Measurements from ENCODE around the gene SPHK1.

SPHK1 gene

DNA sequence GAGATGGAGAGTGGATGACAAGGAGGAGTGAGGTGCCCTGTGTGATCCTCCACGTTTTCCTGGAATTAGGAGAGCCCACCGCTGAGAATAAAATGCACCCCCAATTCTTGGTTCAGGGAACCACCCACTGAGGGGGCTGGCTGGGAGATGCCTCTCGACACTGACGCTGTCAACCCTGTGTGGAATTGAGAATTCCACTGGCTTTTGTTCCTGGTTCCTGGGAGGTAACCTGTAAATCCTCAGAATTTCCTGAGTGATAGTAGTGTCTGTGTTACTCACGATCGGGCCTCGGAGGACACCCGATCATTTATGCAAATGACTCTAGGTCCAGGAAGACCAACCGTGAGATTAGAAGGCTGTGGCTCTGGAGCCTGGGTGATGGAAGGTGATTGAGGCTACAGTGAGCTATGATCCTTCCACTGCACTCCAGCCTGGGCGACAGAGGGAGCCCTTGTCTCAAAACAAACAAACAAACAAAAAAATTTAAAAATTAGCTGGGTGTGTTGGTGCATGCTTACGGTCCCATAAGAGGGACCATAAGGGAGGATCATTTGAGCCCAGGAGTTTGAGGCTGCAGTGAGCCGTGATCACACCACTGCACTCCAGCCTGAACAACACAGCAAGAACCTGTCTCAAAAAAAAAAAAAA lies 19.0 kb upstream of the SPHK1 start:
- H3K4me3 ChIP-seq (ENCODE audit: low read depth, low read length), result no peak overlapping the region
- no peaks in the 10 kb centered on the region for H3K27me3 ChIP-seq (ENCODE audit: control insufficient read depth, insufficient read depth, low read length)
- no peak overlapping the region for H3K9ac ChIP-seq (ENCODE audit: low read depth, low read length)
- no peaks in the 10 kb centered on the region; the same call in 1 of the 2 replicates for H3K4me1 ChIP-seq (ENCODE audit: control insufficient read depth, insufficient read depth, low read length)
- no peaks in the 10 kb centered on the region for H3K36me3 ChIP-seq (ENCODE audit: control insufficient read depth, insufficient read depth, low read length)
- no peaks in the 10 kb centered on the region for H3K9me3 ChIP-seq (ENCODE audit: control insufficient read depth, insufficient read depth, low read length)
- no peak overlapping the region for H3K27ac ChIP-seq (ENCODE audit: low read depth, low read length)

GRCh38 chr17:76366247-76366646 lies 18.2 kb upstream of the SPHK1 start:
- H3K4me1 ChIP-seq (ENCODE audit: control insufficient read depth, insufficient read depth, low read length), result no peaks in the 10 kb centered on the region; the same call in 1 of the 2 replicates
- H3K4me3 ChIP-seq (ENCODE audit: low read depth, low read length), result no peak overlapping the region
- H3K36me3 ChIP-seq (ENCODE audit: control insufficient read depth, insufficient read depth, low read length), result no peaks in the 10 kb centered on the region
- no peak overlapping the region for H3K9ac ChIP-seq (ENCODE audit: low read depth, low read length)
- H3K27ac ChIP-seq (ENCODE audit: low read depth, low read length), result no peak overlapping the region
- no peaks in the 10 kb centered on the region for H3K9me3 ChIP-seq (ENCODE audit: control insufficient read depth, insufficient read depth, low read length)
- H3K27me3 ChIP-seq (ENCODE audit: control insufficient read depth, insufficient read depth, low read length), result no peaks in the 10 kb centered on the region

DNA sequence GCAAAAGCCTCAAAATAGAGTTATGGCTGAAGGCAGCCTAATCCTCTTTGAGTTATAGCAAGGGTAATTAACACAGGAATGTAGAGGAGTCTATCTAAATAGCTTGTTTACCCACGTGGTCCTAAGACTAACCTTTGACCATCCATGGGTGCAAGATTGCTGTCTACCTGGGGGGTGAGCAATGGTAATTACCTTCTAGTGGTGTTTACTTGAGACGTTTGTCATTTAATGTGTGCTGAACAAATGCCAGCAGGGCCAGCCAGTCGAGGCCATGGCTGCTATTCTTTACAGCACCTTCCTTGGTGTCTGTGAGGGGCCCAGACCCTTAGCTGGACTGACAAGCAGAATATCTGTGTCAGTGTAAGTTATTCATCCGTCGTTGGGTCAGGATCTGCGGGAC lies 16.8 kb upstream of the SPHK1 start:
- no peaks in the 10 kb centered on the region for H3K36me3 ChIP-seq (ENCODE audit: control insufficient read depth, insufficient read depth, low read length)
- no peak overlapping the region for H3K27ac ChIP-seq (ENCODE audit: low read depth, low read length)
- H3K4me3 ChIP-seq (ENCODE audit: low read depth, low read length), result no peak overlapping the region
- H3K4me1 ChIP-seq (ENCODE audit: control insufficient read depth, insufficient read depth, low read length), result no peaks in the 10 kb centered on the region; the same call in 1 of the 2 replicates
- H3K9ac ChIP-seq (ENCODE audit: low read depth, low read length), result no peak overlapping the region
- no peaks in the 10 kb centered on the region for H3K9me3 ChIP-seq (ENCODE audit: control insufficient read depth, insufficient read depth, low read length)
- H3K27me3 ChIP-seq (ENCODE audit: control insufficient read depth, insufficient read depth, low read length), result no peaks in the 10 kb centered on the region

DNA sequence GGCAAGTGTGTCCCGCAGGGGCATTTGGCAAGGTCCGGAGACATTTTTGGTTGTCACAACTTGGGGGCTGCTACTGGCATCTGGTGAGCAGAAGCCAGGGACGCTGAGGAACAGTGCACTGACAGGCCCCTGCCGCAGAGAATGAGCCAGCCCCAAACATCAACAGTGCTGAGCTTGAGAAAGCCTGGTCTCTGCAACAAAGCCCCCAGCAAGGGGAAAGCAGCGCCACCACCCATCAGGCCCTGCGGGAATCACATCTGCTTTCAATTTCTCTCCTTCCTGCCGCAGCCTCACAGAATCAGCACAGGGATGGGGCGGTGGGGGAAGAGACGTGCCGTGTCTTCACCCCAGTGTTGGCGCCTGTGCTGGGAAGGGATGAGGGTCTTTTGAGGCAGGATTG lies 15.9 kb upstream of the SPHK1 start:
- no peaks in the 10 kb centered on the region; the same call in 1 of the 2 replicates for H3K4me1 ChIP-seq (ENCODE audit: control insufficient read depth, insufficient read depth, low read length)
- H3K27ac ChIP-seq (ENCODE audit: low read depth, low read length), result no peak overlapping the region
- H3K36me3 ChIP-seq (ENCODE audit: control insufficient read depth, insufficient read depth, low read length), result no peaks in the 10 kb centered on the region
- H3K27me3 ChIP-seq (ENCODE audit: control insufficient read depth, insufficient read depth, low read length), result no peaks in the 10 kb centered on the region
- H3K9ac ChIP-seq (ENCODE audit: low read depth, low read length), result no peak overlapping the region
- H3K9me3 ChIP-seq (ENCODE audit: control insufficient read depth, insufficient read depth, low read length), result no peaks in the 10 kb centered on the region
- no peak overlapping the region for H3K4me3 ChIP-seq (ENCODE audit: low read depth, low read length)

DNA sequence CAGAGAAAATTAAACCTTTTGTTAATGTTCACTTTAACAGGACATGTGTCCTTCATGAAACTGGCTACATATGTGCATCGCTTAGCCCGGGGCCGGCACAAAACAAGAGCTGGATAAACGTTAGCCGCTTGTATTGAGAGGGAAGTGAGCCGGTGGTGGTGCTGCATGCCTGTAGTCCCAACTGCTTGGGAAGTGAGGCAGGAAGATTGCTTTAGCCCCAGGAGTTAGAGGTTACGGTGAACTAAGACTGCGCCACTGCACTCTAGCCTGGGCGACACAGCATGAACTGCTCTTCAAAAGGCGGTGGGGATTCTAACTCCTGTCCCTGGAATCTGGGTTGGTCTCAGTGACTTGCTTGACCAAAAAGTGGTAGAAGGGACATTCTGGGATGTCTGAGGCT lies 15.0 kb upstream of the SPHK1 start:
- Histone ChIP-seq H3K4me3 (ENCODE audit: low read depth, low read length) (no peak overlapping the region), H3K9me3 (ENCODE audit: control insufficient read depth, insufficient read depth, low read length) (no peaks in the 10 kb centered on the region), H3K27ac (ENCODE audit: low read depth, low read length) (no peak overlapping the region), H3K27me3 (ENCODE audit: control insufficient read depth, insufficient read depth, low read length) (no peaks in the 10 kb centered on the region), H3K36me3 (ENCODE audit: control insufficient read depth, insufficient read depth, low read length) (no peaks in the 10 kb centered on the region), H3K9ac (ENCODE audit: low read depth, low read length) (no peak overlapping the region), H3K4me1 (ENCODE audit: control insufficient read depth, insufficient read depth, low read length) (no peaks in the 10 kb centered on the region; the same call in 1 of the 2 replicates)

DNA sequence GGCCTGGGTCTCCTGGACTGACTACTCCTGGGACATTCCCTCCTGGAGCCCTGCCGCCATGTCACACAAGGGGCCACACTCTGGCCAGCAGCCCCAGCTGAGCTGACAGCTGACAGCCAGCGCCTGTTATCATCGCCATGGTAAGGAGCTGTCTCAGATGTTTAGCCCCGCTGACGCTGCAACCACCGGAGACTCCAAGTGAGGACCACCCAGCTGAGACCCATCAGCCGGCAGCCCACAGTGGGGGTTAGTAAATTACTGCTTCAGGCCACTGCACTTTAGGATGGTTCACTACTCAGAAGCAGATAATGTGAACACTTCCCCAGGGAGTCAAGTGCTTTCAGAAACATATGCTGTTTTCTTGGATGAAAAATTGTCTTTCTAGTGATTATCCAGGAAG lies 14.6 kb upstream of the SPHK1 start:
- Histone ChIP-seq H3K9ac (ENCODE audit: low read depth, low read length) (no peak overlapping the region), H3K27me3 (ENCODE audit: control insufficient read depth, insufficient read depth, low read length) (no peaks in the 10 kb centered on the region), H3K4me3 (ENCODE audit: low read depth, low read length) (no peak overlapping the region), H3K4me1 (ENCODE audit: control insufficient read depth, insufficient read depth, low read length) (no peaks in the 10 kb centered on the region; the same call in 1 of the 2 replicates), H3K36me3 (ENCODE audit: control insufficient read depth, insufficient read depth, low read length) (no peaks in the 10 kb centered on the region), H3K9me3 (ENCODE audit: control insufficient read depth, insufficient read depth, low read length) (no peaks in the 10 kb centered on the region), H3K27ac (ENCODE audit: low read depth, low read length) (no peak overlapping the region)

DNA sequence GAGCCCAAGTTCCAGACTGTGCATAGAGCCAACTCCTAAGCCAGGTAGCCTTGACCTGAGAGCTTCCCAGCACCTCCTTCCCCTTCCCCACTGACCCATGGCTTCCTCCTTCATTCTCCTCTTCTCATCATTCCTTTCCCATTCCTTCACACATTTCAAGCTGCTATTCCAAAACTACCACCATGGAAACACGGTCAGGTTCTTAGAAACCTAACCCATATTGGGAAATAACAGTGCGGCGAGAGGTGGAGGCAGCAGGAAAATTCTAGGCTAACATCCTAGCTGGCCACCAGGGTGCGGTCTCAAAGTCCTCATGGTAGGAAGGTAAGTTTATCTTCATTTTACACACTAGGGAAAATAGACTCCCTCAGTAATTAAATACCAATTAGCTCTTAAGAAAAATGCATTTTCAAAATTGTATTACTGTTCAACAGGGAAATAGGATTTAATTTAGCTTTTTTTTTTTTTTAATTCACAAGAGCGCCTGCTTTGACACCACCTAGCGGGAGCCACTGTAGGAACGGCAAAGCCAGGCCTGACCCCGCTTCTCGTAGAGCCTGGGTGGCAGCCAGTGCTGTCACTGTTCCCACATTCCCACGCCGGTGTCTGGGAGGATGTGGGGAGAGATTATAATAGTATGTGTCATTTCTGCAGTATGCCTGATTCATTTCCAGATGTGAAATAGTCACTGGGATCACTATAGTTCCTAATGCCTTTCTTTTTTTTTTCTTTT lies 14.0 kb upstream of the SPHK1 start:
- Histone ChIP-seq H3K36me3 (ENCODE audit: control insufficient read depth, insufficient read depth, low read length) (no peaks in the 10 kb centered on the region), H3K4me3 (ENCODE audit: low read depth, low read length) (no peak overlapping the region), H3K27ac (ENCODE audit: low read depth, low read length) (no peak overlapping the region), H3K4me1 (ENCODE audit: control insufficient read depth, insufficient read depth, low read length) (no peaks in the 10 kb centered on the region; the same call in 1 of the 2 replicates), H3K9ac (ENCODE audit: low read depth, low read length) (no peak overlapping the region), H3K9me3 (ENCODE audit: control insufficient read depth, insufficient read depth, low read length) (no peaks in the 10 kb centered on the region), H3K27me3 (ENCODE audit: control insufficient read depth, insufficient read depth, low read length) (no peaks in the 10 kb centered on the region)

- no peaks in the 10 kb centered on the region for H3K27me3 ChIP-seq (ENCODE audit: control insufficient read depth, insufficient read depth, low read length)
- no peaks in the 10 kb centered on the region for H3K36me3 ChIP-seq (ENCODE audit: control insufficient read depth, insufficient read depth, low read length)
- no peak overlapping the region for H3K9ac ChIP-seq (ENCODE audit: low read depth, low read length)
- H3K4me1 ChIP-seq (ENCODE audit: control insufficient read depth, insufficient read depth, low read length), result no peaks in the 10 kb centered on the region
- H3K4me3 ChIP-seq (ENCODE audit: low read depth, low read length), result no peak overlapping the region
- no peaks in the 10 kb centered on the region for H3K9me3 ChIP-seq (ENCODE audit: control insufficient read depth, insufficient read depth, low read length)
- H3K27ac ChIP-seq (ENCODE audit: low read depth, low read length), result no peak overlapping the region
Observed at GRCh38 chr17:76371656-76372628, 12.5 kb upstream of the SPHK1 start.

GRCh38 chr17:76376318-76377133 lies 7.9 kb upstream of the SPHK1 start:
- Histone ChIP-seq H3K36me3 (ENCODE audit: control insufficient read depth, insufficient read depth, low read length) (no peaks in the 10 kb centered on the region), H3K4me3 (ENCODE audit: low read depth, low read length) (no peak overlapping the region), H3K27ac (ENCODE audit: low read depth, low read length) (no peak overlapping the region), H3K9me3 (ENCODE audit: control insufficient read depth, insufficient read depth, low read length) (no peaks in the 10 kb centered on the region), H3K9ac (ENCODE audit: low read depth, low read length) (no peak overlapping the region), H3K27me3 (ENCODE audit: control insufficient read depth, insufficient read depth, low read length) (0 out of 2 replicates have a peak, but pooled peaks cover 3% of the 10 kb centered on the region), H3K4me1 (ENCODE audit: control insufficient read depth, insufficient read depth, low read length) (peaks cover under 1% of the 10 kb centered on the region; the same call in 1 of the 2 replicates)

DNA sequence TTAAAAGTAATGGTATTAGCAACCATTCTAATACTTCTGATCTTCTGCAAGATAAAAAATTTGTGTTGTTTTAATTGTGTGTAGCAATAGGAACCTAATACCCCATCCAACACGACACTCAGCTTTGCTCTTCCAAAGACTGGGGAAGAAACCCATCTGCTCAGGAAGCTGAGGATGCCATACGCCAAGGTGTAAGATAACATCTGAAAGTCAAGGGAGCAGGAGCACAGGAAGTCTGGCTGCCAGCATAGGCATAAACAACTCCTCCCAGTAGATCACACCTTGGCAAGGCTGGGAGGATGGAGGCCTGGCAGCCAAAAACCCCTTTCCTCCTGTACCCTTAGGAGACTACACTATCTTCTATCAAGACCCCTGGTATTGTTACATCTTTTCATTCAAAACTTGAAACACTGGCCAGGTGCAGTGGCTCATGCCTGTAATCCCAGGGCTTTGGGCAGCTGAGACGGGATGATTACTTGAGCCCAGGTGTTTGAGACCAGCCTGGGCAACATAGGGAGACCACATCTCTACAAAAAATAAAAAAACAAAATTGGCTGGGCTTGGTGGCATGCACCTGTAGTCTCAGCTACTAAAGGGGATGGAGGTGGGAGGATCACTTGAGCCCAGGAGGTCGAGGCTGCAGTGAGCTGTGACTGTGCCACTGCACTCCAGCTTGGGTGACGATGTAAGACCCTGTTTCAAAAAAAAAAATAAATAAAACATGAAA lies 5.7 kb upstream of the SPHK1 start:
- Histone ChIP-seq H3K27ac (ENCODE audit: low read depth, low read length) (no peak overlapping the region), H3K27me3 (ENCODE audit: control insufficient read depth, insufficient read depth, low read length) (peaks cover 23% of the 10 kb centered on the region), H3K36me3 (ENCODE audit: control insufficient read depth, insufficient read depth, low read length) (no peaks in the 10 kb centered on the region), H3K4me1 (ENCODE audit: control insufficient read depth, insufficient read depth, low read length) (peaks cover 11% of the 10 kb centered on the region), H3K9me3 (ENCODE audit: control insufficient read depth, insufficient read depth, low read length) (no peaks in the 10 kb centered on the region), H3K4me3 (ENCODE audit: low read depth, low read length) (no peak overlapping the region), H3K9ac (ENCODE audit: low read depth, low read length) (no peak overlapping the region)

All from HUES48 (cell line).